GM23248 (cell line): Measurements from ENCODE around the gene CUX1. TPM values are rescaled to one million over a fixed set of nuclear protein-coding genes. Genes with fewer than 3 reads are reported as not detected.

ENCODE experiments used
- DNase-seq: peaks from one replicate; pipeline ENCODE4 v3.0.0-alpha.2; 2015
- H2AFZ ChIP-seq: fragments of 200-600 bp; sonication (generic); 2 replicates; pipeline ENCODE4 v1.6.1; 2016; ENCODE audit warnings: antibody characterized with exemption
- H3F3A ChIP-seq: fragments of 200-600 bp; sonication (generic); 2 replicates; pipeline ENCODE4 v1.6.1; 2016; ENCODE audit warnings: mild to moderate bottlenecking, antibody characterized with exemption, mixed run types; ENCODE audit not compliant: insufficient read depth
- H3K27ac ChIP-seq: fragments of 200-600 bp; sonication (generic); 2 replicates; pipeline ENCODE4 v1.5.1; 2016; ENCODE audit warnings: mild to moderate bottlenecking
- H3K27me3 ChIP-seq: fragments of 200-600 bp; sonication (generic); replicated peaks from 2 replicates; pipeline ENCODE4 v1.6.1; 2016; ENCODE audit warnings: mild to moderate bottlenecking; ENCODE audit not compliant: insufficient read depth
- H3K36me3 ChIP-seq: fragments of 200-600 bp; sonication (generic); 2 replicates; pipeline ENCODE4 v1.6.1; 2016; ENCODE audit warnings: low read depth, mild to moderate bottlenecking
- H3K4me1 ChIP-seq: fragments of 200-600 bp; sonication (generic); 2 replicates; pipeline ENCODE4 v1.6.1; 2016; ENCODE audit warnings: mild to moderate bottlenecking; ENCODE audit not compliant: insufficient read depth
- H3K4me2 ChIP-seq: fragments of 200-600 bp; sonication (generic); one replicate; pipeline ENCODE4 v1.6.1; 2016; ENCODE audit warnings: mild to moderate bottlenecking; ENCODE audit not compliant: unreplicated experiment
- H3K4me3 ChIP-seq: fragments of 200-600 bp; sonication (generic); 2 replicates; pipeline ENCODE4 v1.5.1; 2016; ENCODE audit warnings: mild to moderate bottlenecking
- H3K79me2 ChIP-seq: fragments of 200-600 bp; sonication (generic); 2 replicates; pipeline ENCODE4 v1.6.1; 2016; ENCODE audit warnings: mild to moderate bottlenecking; ENCODE audit not compliant: insufficient read depth
- H3K9ac ChIP-seq: fragments of 200-600 bp; sonication (generic); 2 replicates; pipeline ENCODE4 v1.6.1; 2016; ENCODE audit warnings: mild to moderate bottlenecking
- H3K9me2 ChIP-seq: fragments of 200-600 bp; sonication (generic); 2 replicates; pipeline ENCODE4 v1.6.1; 2016; ENCODE audit warnings: mixed run types, mild to moderate bottlenecking, moderate library complexity; ENCODE audit not compliant: insufficient read depth
- H3K9me3 ChIP-seq: fragments of 200-600 bp; sonication (generic); one replicate; pipeline ENCODE4 v1.6.1; 2017; ENCODE audit warnings: low read depth
- H4K20me1 ChIP-seq: fragments of 200-600 bp; sonication (generic); 2 replicates; pipeline ENCODE4 v1.6.0; 2016; ENCODE audit not compliant: insufficient read depth
- EZH2 ChIP-seq: fragments of 200-600 bp; sonication (generic); IDR thresholded peaks from 2 replicates; pipeline ENCODE4 v1.6.1; 2018; ENCODE audit warnings: antibody characterized with exemption, mild to moderate bottlenecking; ENCODE audit not compliant: insufficient read depth, poor library complexity, severe bottlenecking
- EZH2phosphoT487 ChIP-seq: fragments of 200-600 bp; sonication (generic); IDR thresholded peaks from 2 replicates; pipeline ENCODE4 v1.6.1; 2018; ENCODE audit warnings: antibody characterized with exemption, moderate library complexity, mild to moderate bottlenecking, low read depth; ENCODE audit not compliant: insufficient read depth
- WGBS, 2 experiments: methylation state at CpG; one replicate each; pipeline ENCODE4 v1.1.6; 2015 to 2017; ENCODE audit warnings: low lambda C conversion rate in 2 of 2, low coverage in 1 of 2; ENCODE audit errors: missing lambda C conversion rate in 2 of 2; 5-methylcytosine and 5-hydroxymethylcytosine counted together
- in situ Hi-C: fragments of 300-500 bp; cut with MboI; formaldehyde crosslinking; loops from 2 replicates; pipeline ENCODE4 v1.15.0; 2020
- polyA plus RNA-seq: library from polyadenylated mRNA; unstranded; fragments of >200 nt; fragmentation: Nextera tagmentation; extraction: Ambion mirVana; gene quantifications from 2 replicates; pipeline ENCODE4 v1.2.1, GENCODE V29; 2016
- total RNA-seq: library from RNA; depleted of rRNA; stranded (reverse); fragments of >200 nt; shearing (Covaris generic); gene quantifications from 2 replicates; pipeline ENCODE4 v1.2.3, GENCODE V29; 2014

CUX1 gene
- total and polyA plus RNA-seq, 2 experiments from 2014 or later = 30.2 to 34.9 TPM

DNA sequence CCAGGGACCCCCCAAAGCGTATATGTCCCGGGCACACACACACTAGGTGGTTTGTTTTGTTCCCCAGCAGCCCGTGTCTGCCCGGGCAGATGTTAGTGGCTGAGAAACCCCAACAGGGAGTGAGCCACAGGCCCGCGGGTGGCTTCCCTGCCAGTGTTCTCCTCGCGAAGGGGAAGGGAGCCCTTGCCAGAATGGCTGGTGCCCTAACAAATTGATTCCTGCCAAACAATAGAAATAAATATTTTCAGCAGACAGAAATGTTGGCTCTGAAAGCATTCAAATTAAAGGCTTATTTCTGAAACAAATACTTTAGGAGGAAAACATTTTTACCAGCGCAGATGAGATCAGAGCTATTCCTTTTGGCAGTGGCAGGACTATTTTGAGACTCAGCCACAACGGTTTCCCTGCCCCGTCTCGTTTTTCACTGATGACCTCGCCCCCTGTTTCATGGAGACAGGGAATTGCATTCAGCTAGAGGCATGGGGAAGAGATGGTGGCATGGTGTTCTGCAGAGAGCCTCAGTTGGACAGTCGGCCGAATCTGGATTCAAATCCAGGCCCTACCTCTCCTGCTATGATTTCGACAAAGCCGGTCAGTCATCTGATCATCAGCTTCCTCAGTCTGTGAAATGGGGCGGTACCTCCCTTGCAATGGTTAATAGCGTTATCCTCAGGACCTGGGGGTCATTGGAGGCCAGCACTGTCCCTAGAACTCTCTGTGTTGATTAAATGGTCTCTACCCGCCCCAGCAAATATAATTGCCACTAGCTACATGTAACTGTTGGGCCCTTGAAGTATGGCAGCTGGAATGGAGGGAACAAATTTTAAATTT is 84.5 kb downstream of the CUX1 start:
- TF ChIP-seq EZH2 = no peak
- TF ChIP-seq EZH2phosphoT487 = no peak

GRCh38 chr7:101902680-101903514 is 85.5 kb downstream of the CUX1 start:
- TF ChIP-seq EZH2 (no peak), EZH2phosphoT487 (no peak)
- peaks cover 93% of the 10 kb centered on the region for H3K79me2 ChIP-seq
- H3K4me2 ChIP-seq = no peak overlapping the region
- H3K4me3 ChIP-seq = no peak overlapping the region
- H3K36me3 ChIP-seq = no peaks in the 10 kb centered on the region
- WGBS, 2 experiments = 91% methylated on average over 18 of the region's 18 CpGs
- no peak overlapping the region for H3K27ac ChIP-seq
- H3K4me1 ChIP-seq = peaks cover 17% of the 10 kb centered on the region
- H3K27me3 ChIP-seq = no peaks in the 10 kb centered on the region
- H3F3A ChIP-seq = peaks cover 4% of the 10 kb centered on the region; the same call in 1 of the 2 replicates
- no peaks in the 10 kb centered on the region for H3K9me2 ChIP-seq
- in situ Hi-C loops = no loop called here
- no peak for DNase-seq
- no peaks in the 10 kb centered on the region for H3K9me3 ChIP-seq
- H4K20me1 ChIP-seq = no peaks in the 10 kb centered on the region
- no peak overlapping the region for H2AFZ ChIP-seq
- no peak overlapping the region for H3K9ac ChIP-seq

More for the DNA sequence above, 84.5 kb downstream of the CUX1 start:
- Histone ChIP-seq H3K79me2 (peaks cover 92% of the 10 kb centered on the region), H3K9me2 (no peaks in the 10 kb centered on the region), H3K4me3 (no peak overlapping the region), H3K36me3 (no peaks in the 10 kb centered on the region), H3K27ac (peak overlapping the region; percentile 44; the same call in 1 of the 2 replicates), H3K27me3 (no peaks in the 10 kb centered on the region), H3K9me3 (no peaks in the 10 kb centered on the region), H3F3A (peaks cover 4% of the 10 kb centered on the region; the same call in 1 of the 2 replicates), H3K9ac (no peak overlapping the region; the same call in 1 of the 2 replicates), H3K4me2 (no peak overlapping the region), H4K20me1 (no peaks in the 10 kb centered on the region), H2AFZ (no peak overlapping the region), H3K4me1 (peaks cover 17% of the 10 kb centered on the region)
- DNase-seq = peak; percentile 64
- in situ Hi-C loops = no loop called here
- WGBS, 2 experiments = 52 to 54% methylated on average over 20 of the region's 20 CpGs

DNA sequence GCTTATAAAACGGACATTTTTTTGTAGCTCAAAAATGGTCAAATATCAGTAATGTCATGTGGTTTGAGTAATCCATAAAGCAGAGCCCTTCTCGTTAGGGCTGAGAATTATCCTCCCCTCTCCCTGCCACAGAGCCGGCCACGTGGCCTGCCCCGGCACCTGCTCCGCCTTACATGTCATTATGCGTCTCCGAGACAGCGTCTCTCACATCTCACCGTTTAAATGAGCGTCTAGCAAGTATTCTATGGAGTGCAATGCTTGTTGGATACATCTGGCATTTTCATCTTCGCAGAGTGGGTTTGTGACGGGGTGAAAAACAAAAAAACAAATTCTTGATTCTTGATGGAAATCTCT is 86.1 kb downstream of the CUX1 start:
- in situ Hi-C loops = no loop called here
- Histone ChIP-seq H4K20me1 (no peaks in the 10 kb centered on the region), H3K27ac (no peak overlapping the region), H3K9ac (no peak overlapping the region), H3K79me2 (peaks cover 93% of the 10 kb centered on the region), H3K9me3 (no peaks in the 10 kb centered on the region), H3K4me1 (peaks cover 17% of the 10 kb centered on the region), H3K4me2 (no peak overlapping the region), H3K9me2 (no peaks in the 10 kb centered on the region), H3K36me3 (no peaks in the 10 kb centered on the region), H3F3A (peaks cover 4% of the 10 kb centered on the region; the same call in 1 of the 2 replicates), H2AFZ (no peak overlapping the region), H3K4me3 (no peak overlapping the region), H3K27me3 (no peaks in the 10 kb centered on the region)
- DNase-seq = no peak
- WGBS, 2 experiments = 91 to 93% methylated on average over 13 of the region's 13 CpGs
- TF ChIP-seq EZH2 = no peak
- no peak for TF ChIP-seq EZH2phosphoT487

GRCh38 chr7:101904019-101904418 is 86.6 kb downstream of the CUX1 start:
- in situ Hi-C loops = no loop called here
- Histone ChIP-seq H3K27me3 (no peaks in the 10 kb centered on the region), H3K9me3 (no peaks in the 10 kb centered on the region), H3K4me3 (no peak overlapping the region), H3K9me2 (no peaks in the 10 kb centered on the region), H3K79me2 (peaks cover 92% of the 10 kb centered on the region), H3K36me3 (no peaks in the 10 kb centered on the region), H3K4me1 (peaks cover 17% of the 10 kb centered on the region), H3K27ac (no peak overlapping the region), H4K20me1 (no peaks in the 10 kb centered on the region), H3K9ac (no peak overlapping the region), H2AFZ (no peak overlapping the region), H3F3A (peaks cover 4% of the 10 kb centered on the region; the same call in 1 of the 2 replicates), H3K4me2 (no peak overlapping the region)
- TF ChIP-seq EZH2 (no peak), EZH2phosphoT487 (no peak)
- DNase-seq = no peak
- 92 to 95% methylated on average over 10 of the region's 10 CpGs for WGBS, 2 experiments
